Activated CD4-positive, alpha-beta T cell treated with anti-CD3 and anti-CD28 coated beads, Interleukin-2, amount 50 U/mL, for 24 hours (primary cell): ENCODE measurements around the gene MAGEH1.

ENCODE experiments used
- DNase-seq, 2 donors: peaks; one replicate each; pipeline ENCODE4 v3.0.0-alpha.2; 2020; ENCODE audit warnings: low read depth in 1 of 2, low spot score in 1 of 2

The MAGEH1 gene

GRCh38 chrX:55490121-55490520 is 38.2 kb downstream of the MAGEH1 start:
- DNase-seq = no peak

- DNase-seq = no peak
Observed at GRCh38 chrX:55490974-55491373, 39.0 kb downstream of the MAGEH1 start.
